ENCODE results near the gene HEATR9. TPM values are rescaled to one million over a fixed set of nuclear protein-coding genes. Genes with fewer than 3 reads are reported as not detected.

The HEATR9 gene
- polyA plus RNA-seq, 3 donors: not detected

- intact Hi-C loops (cut with micrococcal nuclease): no loop called here
- no peak overlapping the region for H3K4me3 Mint-ChIP-seq
- Histone ChIP-seq H2AFZ (ENCODE audit: insufficient read depth, low read depth, low read length, poor library complexity, severe bottlenecking) (no peak overlapping the region), H3K9ac (ENCODE audit: insufficient read depth, low read length, poor library complexity, severe bottlenecking) (no peak overlapping the region), H3K36me3 (replicated peaks in 1 of 2; ENCODE audit: control insufficient read depth in 1 of 2, insufficient read depth in 2 of 2, low read length in 2 of 2) (no peaks in the 10 kb centered on the region), H4K20me1 (ENCODE audit: insufficient read depth, low read length) (no peaks in the 10 kb centered on the region), H3K27ac (ENCODE audit: low read depth in 1 of 2, low read length in 2 of 2) (no peak overlapping the region), H3K4me1 (ENCODE audit: control insufficient read depth in 1 of 2, insufficient read depth in 2 of 2, low read length in 2 of 2) (no peaks in the 10 kb centered on the region), H3K4me2 (replicated peaks; ENCODE audit: extremely low read depth, low read length, poor library complexity, severe bottlenecking) (no peak overlapping the region), H3K79me2 (ENCODE audit: insufficient read depth, low read length) (no peaks in the 10 kb centered on the region), H3K4me3 (replicated peaks in 1 of 3; ENCODE audit: low read depth in 2 of 3, low read length in 3 of 3) (no peak overlapping the region), H3K9me3 (replicated peaks in 1 of 2; ENCODE audit: control insufficient read depth in 1 of 2, insufficient read depth in 1 of 2, low read length in 2 of 2) (no peaks in the 10 kb centered on the region), H3K27me3 (ENCODE audit: control insufficient read depth in 2 of 2, insufficient read depth in 2 of 2, low read length in 2 of 2) (no peaks in the 10 kb centered on the region)
- TF ChIP-seq CTCF (IDR thresholded peaks at IDR 0.05): no peak
- no peaks in the 10 kb centered on the region for H3K36me3 Mint-ChIP-seq
- 89% methylated on average over 3 of the region's 3 CpGs for WGBS (ENCODE audit: insufficient coverage)
- H3K9me3 Mint-ChIP-seq: no peaks in the 10 kb centered on the region
- peaks cover 0 to 3% (median 0%) of the 10 kb centered on the region in 3 donors for H3K27me3 Mint-ChIP-seq (ENCODE audit: low read depth in 3 of 3)
- no peaks in the 10 kb centered on the region for H3K4me1 Mint-ChIP-seq
- no peak overlapping the region for H3K27ac Mint-ChIP-seq
- no peak for DNase-seq
Observed at GRCh38 chr17:35906926-35907637, 38.4 kb upstream of the HEATR9 start.

- Mint-ChIP-seq H3K36me3 (no peaks in the 10 kb centered on the region), H3K9me3 (no peaks in the 10 kb centered on the region), H3K4me1 (no peaks in the 10 kb centered on the region), H3K27me3 (ENCODE audit: low read depth in 3 of 3) (peaks cover 0 to 3% (median 0%) of the 10 kb centered on the region in 3 donors), H3K27ac (no peak overlapping the region), H3K4me3 (no peak overlapping the region)
- no peak for TF ChIP-seq CTCF (IDR thresholded peaks at IDR 0.05)
- Histone ChIP-seq H3K9me3 (replicated peaks in 1 of 2; ENCODE audit: control insufficient read depth in 1 of 2, insufficient read depth in 1 of 2, low read length in 2 of 2) (no peaks in the 10 kb centered on the region), H3K79me2 (ENCODE audit: insufficient read depth, low read length) (no peaks in the 10 kb centered on the region), H3K4me1 (ENCODE audit: control insufficient read depth in 1 of 2, insufficient read depth in 2 of 2, low read length in 2 of 2) (no peaks in the 10 kb centered on the region), H3K4me3 (replicated peaks in 1 of 3; ENCODE audit: low read depth in 2 of 3, low read length in 3 of 3) (no peak overlapping the region), H3K27ac (ENCODE audit: low read depth in 1 of 2, low read length in 2 of 2) (no peak overlapping the region), H3K4me2 (replicated peaks; ENCODE audit: extremely low read depth, low read length, poor library complexity, severe bottlenecking) (no peak overlapping the region), H2AFZ (ENCODE audit: insufficient read depth, low read depth, low read length, poor library complexity, severe bottlenecking) (no peak overlapping the region), H4K20me1 (ENCODE audit: insufficient read depth, low read length) (no peaks in the 10 kb centered on the region), H3K27me3 (ENCODE audit: control insufficient read depth in 2 of 2, insufficient read depth in 2 of 2, low read length in 2 of 2) (no peaks in the 10 kb centered on the region), H3K9ac (ENCODE audit: insufficient read depth, low read length, poor library complexity, severe bottlenecking) (no peak overlapping the region), H3K36me3 (replicated peaks in 1 of 2; ENCODE audit: control insufficient read depth in 1 of 2, insufficient read depth in 2 of 2, low read length in 2 of 2) (no peaks in the 10 kb centered on the region)
- DNase-seq: no peak
- intact Hi-C loops (cut with micrococcal nuclease): no loop called here
- whole genome bisulfite sequencing (ENCODE audit: insufficient coverage): 94% methylated on average over 3 of the region's 5 CpGs
Observed at GRCh38 chr17:35906191-35906925, 37.7 kb upstream of the HEATR9 start.
